Activated effector memory CD4-positive, alpha-beta T cell treated with anti-CD3 and anti-CD28 coated beads, Interleukin-2, amount 50 U/mL, for 16 hours (primary cell): ENCODE measurements around the gene TOMM22.
A peak's percentile ranks its signal among the peaks of the same experiment; 100 is the strongest.

Source experiments
- DNase-seq: peaks from one replicate; pipeline ENCODE4 v3.0.0-alpha.2; 2020

The TOMM22 gene

DNA sequence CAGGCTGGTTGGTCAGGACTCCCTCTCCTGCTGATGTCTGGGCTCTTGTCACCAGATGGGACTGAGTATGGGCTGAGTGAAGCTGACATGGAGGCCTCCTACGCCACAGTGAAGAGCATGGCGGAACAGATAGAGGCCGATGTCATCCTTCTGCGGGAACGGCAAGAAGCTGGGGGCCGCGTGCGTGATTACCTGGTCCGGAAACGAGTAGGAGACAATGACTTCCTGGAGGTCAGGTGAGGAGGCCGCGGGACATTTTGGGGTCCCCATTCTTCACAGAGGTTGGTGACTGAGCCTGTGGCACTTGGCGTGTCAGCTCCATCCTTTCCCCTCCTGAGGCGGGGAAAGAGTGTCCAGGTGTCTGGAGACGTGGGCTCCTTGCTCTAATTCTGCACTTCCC is 34.1 kb downstream of the TOMM22 start:
- peak; percentile 57 for DNase-seq

DNA sequence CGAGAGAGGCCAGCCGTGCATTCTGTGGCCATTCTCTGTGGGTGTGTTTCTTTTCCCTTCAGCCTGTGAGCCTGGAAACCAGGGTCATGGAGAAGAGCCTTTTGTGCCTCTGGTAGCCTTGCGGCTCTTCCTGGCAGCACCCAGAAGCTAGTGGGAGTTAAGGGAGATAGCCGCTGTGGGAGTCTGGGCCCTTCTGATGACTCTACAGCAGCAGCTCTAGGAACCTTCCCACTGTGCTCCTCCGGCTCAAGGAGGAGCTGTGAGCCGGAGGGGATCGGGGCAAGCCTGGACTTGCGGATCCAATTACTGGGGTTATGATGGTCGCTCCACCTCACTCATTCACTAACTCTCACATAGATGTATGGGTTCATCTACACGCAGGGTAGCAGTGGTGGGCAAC is 34.5 kb downstream of the TOMM22 start:
- no peak for DNase-seq

DNA sequence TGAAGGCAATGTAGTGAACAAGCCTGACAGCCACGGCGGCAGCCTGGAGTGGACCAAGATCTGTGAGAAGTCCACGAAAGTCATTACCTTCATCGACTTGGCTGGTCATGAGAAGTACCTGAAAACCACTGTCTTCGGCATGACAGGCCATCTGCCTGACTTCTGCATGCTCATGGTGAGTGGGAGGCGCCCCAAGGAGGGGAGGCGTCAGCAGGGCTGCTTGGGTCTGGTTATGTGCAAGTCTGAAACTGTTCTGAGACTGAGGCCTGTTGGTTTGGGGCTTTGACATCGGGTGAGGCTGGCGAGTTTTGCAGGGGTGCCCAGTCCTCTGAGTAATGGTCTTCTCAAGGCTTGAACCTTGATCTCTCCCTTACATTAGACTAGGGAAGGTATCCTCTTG is 35.1 kb downstream of the TOMM22 start:
- DNase-seq, result peak; percentile 48

DNA sequence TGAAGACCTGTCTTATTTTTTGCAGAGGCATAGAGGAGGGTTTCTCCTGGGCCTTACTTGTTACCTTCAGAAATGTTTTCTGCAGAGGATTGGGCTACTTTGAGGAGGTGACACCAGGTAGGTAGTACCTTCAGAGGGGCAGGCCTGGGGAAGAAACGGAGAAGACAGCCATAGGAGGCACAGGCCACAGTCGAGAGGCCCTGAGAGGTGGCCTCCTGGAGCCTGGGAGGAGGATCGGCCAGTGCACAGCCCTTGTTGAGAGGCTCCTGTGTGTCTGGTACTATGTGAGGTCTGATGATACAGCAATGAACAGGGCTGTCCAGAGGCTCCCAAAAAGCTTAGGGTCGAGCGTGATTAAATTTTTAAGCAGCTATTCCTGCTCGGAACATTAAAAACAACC is 35.5 kb downstream of the TOMM22 start:
- peak; percentile 52 for DNase-seq

DNA sequence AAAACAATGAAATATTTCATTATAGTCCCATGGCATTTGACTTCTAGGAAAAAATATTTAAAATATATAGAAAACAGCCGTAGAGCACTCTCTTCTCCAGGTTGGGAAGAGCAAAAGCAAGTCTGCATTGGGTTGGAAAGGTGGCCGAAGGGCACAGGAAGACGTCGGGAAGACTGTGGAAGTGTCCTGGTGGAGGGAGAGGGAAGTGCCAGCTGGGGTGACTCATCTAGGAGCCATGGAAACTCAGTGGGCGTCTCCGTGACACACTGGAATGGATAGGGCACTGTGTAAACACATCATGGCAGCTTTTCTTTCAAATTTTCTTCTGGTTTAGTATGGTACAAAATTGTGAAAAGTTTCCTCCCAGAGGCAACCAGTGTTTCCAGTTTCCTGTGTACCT is 36.7 kb downstream of the TOMM22 start:
- DNase-seq, result peak; percentile 61

DNA sequence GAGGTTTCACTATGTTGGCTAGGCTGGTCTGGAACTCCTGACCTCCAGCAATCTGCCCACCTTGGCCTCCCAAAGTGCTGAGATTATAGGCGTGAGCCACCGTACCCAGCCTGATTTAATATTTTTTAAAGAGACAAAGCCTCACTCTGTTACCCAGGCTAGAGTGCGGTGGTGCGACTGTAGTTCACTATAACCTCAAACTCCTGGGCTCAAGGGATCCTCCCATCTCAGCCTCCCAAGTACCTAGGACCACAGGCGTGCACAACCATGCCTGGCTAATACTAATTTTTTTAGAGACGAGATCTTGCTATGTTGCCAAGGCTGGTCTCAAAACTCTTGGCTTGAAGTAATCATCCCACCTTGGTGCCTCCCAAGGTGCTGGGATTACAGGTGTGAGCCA is 37.4 kb downstream of the TOMM22 start:
- DNase-seq, result peak; percentile 51

DNA sequence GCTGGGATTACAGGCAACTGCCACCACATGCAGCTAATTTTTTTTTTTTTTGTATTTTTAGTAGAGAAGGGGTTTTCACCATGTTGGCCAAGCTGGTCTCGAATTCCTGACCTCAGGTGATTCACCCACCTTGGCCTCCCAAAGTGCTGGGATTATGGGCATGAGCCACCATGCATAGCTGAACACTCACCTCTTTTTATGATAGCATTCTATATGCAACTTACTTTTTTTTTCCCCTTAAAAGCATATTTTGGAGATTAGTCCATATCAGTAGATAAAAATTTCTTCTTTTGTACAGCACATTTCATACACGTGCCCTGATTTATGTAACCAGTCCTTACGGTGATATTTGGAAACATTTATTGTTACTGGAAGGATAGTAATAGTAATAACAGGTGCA is 38.6 kb downstream of the TOMM22 start:
- no peak for DNase-seq

DNA sequence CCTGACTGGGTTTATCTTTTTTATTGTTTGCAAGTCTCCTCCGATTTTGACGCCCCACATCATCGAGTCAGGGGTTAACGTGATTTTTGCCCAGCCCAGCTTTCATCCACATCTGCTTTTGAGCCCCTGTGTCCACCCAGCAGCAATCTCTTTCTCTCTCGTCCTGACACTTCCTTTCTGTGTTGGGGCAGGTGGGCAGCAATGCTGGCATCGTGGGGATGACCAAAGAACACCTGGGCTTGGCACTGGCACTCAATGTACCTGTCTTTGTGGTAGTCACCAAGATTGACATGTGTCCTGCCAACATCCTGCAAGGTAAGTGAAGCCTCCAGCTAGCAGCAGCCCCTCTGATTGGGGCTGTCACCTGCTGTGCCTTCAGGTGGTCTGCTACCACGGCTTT is 39.8 kb downstream of the TOMM22 start:
- no peak for DNase-seq

DNA sequence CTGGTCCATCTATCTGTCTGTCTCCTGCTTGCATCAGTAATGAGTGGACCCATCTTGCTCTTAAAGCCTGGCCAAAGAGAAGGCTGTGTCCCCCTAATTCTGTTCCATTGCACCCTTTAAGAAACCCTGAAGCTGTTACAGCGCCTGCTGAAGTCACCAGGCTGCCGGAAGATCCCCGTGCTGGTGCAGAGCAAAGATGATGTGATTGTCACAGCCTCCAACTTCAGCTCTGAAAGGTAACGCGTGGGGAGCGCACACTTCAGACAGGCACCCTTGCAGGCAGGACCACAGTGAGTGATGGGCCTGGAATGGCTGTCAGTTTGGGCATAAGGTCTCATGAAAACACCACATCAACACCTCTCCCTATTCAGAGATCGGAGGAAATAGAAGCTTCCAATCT is 42.4 kb downstream of the TOMM22 start:
- no peak for DNase-seq

DNA sequence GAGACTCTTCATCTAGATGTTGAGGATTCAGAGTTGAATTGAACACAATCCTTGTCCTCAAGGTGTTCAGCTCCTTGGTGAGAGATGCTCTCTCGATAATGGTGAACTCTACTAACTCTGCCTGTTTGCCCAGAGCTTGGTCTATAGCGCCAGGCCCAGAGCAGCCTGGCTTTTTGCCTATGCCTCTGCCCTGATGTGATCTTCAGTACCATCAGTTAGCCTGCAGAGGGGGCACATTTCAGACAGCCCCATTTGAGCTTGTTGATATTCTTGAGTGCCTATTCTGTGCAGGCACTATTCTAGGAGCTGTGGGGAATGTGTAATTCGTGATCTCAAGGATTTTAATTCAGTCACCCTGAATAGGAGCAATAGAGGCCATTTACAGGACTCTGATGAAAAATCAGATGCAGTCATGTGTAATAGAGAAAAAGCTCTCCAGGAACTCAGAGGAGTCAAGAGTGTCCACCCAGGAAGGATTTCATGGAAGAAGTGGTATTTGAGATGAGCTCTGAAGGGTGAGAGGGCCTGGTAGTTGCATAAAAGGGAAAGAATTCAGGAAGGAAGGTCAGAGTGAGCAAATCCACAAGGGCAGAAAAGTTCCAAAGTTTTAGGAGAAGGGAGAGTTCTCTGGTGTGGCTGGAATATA is 43.3 kb downstream of the TOMM22 start:
- DNase-seq, result no peak

DNA sequence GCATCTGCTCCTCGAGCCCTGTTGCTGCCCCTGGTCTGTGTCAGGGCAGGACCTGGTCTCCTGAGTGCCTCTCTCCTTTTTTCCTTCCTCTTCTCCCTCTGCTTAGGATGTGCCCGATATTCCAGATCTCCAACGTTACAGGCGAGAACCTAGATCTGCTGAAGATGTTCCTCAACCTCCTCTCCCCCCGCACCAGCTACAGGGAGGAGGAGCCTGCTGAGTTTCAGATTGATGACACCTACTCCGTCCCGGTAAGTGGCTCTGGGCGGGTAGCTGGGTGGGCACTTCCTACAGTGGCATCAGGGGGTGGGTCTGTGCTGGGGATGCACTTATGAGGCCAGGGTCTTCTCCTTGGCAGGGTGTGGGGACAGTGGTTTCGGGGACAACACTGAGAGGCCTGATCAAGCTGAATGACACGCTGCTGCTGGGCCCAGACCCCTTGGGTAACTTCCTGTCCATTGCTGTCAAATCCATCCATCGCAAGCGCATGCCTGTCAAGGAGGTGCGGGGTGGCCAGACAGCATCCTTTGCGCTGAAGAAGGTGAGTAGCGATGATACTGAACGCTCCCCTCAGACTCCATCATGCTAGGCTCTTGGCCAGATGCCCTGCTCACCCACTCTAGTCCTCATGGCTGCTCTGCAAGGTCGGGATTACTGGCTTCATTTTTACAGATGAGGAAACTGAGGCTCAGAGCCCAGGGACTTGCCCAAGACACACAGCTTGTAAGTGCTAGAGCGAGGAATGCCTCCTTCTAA is 44.3 kb downstream of the TOMM22 start:
- no peak for DNase-seq

DNA sequence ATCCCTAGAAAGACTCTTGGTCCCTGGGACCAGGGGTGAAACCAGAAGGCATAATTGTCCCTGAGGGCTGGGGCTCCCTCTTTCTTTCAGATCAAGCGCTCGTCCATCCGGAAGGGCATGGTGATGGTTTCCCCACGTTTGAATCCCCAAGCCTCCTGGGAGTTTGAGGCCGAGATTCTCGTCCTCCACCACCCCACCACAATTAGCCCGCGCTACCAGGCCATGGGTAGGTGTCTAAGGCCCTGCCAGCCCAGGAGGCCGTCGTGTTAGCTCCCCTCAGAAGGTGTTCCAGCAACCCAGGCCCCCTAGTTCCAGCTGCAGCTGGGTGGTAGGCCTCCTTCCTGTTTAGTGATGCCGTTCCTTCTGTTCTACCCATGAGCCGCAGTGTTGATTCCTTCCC is 45.4 kb downstream of the TOMM22 start:
- DNase-seq, result no peak

DNA sequence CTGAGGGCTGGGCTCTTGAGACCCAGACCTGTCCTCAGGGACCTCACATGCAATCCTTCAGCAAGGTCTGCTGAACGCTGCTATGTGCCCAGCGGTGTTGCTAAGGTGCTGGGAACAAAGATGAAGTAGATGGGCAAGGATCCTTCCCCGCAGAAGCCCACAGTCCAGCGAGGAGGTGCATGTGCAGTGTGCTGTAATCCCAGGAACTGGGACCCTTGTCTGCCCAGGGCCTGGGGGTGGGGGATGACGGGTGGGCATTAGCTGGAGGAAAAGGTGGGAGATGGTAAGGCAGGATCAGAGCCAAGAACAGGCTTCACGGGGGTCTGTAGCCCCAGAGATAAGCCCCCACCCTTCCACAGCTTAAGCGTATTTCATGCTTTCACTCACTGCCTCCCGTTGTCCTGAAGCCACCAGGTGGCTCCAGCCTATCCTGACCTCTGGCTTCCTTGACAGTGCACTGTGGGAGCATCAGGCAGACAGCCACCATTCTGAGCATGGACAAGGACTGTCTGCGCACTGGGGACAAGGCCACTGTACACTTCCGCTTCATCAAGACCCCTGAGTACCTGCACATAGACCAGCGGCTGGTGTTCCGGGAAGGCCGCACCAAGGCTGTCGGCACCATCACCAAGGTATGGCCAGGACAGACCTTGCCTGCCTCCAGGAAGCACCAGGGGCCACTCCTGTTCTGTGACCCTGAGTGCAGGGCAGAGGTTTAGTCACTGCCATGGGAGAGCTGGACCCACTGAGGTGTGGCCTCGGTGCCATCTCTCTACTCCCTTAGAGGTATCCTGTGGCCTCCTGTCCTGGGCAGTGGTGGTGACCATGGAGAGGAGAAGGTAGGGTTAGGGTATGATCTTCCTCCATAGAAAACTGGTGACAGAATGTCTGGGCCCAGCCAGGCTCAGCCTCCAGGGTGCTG is 46.0 kb downstream of the TOMM22 start:
- no peak for DNase-seq

DNA sequence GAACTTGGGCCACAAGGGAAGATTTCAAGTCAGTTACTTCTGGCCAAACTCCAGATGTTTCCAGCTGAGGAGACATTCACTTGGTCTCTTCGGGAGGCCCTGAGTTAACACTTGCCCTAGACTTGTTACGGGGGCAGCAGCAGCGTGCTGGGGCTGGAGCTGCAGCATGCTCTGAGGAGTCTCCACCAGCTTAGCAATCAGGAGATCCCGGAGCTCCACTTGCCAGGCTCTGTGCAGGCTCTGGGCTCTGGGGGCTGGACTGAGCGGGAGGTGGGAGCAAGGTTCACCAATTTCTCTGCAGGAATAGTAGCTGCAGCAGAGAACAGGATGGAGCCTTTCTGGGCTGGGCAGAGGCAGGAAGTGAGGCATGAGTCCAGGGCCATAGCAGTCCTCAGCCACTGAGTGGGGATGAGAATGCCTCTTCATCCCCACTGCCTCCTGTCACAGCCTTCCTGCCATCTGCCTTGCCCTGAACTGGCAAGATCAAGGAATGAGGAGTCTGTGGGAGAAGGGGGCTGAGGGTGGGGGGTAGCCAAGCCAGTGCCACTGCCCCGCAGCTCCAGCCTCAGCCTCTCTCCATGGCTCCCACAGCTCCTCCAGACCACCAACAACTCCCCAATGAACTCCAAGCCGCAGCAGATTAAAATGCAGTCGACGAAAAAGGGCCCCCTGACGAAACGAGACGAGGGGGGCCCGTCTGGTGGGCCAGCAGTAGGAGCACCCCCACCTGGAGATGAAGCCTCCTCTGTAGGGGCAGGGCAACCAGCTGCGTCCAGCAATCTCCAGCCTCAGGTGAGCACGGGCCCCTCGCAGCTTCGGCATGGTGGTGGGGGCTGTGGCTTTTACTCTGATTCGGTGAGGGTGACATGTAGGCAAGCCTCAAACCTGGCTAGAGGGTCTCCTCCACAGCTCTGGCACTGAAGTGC is 47.4 kb downstream of the TOMM22 start:
- DNase-seq, result no peak

DNA sequence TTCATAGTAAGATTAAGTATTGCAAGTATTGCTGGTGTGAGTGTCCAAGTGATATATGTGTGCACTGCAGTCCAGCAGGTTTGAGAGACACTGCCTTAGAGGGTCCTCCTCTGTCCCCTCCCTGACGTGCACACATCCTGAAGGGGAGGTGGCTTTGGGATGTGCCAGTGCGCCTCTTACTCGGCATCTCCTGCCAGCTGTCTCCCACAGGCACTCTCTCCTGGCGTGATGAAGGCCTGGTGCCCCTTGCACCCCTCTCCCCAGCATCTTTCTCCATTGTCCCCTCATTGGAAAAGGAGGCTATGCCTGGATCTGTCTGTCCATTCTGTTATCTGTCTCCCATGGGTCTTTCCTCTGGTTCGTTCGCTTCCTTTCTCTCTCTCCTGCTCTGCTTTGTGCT is 48.2 kb downstream of the TOMM22 start:
- no peak for DNase-seq

DNA sequence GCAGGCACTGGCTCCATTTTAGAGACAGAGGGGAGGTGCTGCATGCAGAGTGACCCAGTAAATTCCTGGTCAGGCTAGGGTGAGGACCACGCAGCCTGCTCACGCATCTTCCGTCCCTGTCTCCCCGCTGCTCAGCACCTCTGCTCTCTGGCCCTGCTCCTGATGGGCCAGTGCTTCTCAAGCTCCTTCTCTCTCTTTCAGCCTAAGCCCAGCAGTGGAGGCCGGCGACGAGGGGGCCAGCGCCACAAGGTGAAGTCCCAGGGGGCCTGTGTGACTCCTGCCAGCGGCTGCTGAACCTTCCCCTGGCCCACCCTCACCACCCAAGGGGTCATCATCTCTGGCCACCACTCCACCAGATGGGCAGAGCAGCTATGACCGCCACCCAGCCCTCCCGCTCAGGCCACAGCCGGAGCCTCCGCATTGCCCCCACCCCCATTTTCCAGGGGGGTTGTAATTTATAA is 48.7 kb downstream of the TOMM22 start:
- DNase-seq, result no peak

DNA sequence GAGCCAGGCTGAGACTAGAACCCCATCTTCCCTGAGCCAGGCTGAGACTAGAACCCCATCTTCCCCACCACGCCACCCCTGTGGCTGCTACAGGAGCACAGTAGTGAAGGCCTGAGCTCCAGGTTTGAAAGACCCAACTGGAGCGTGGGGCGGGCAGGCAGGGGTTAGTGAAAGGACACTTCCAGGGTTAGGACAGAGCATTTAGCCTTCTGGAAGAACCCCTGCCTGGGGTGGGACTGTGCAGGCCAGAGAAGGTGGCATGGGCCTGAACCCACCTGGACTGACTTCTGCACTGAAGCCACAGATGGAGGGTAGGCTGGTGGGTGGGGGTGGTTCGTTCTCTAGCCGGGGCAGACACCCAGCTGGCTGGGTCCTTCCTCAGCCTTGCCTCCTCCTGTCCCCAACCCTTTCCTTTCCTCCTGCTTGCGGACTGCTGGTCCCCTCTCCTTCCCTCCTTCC is 50.0 kb downstream of the TOMM22 start:
- no peak for DNase-seq

DNA sequence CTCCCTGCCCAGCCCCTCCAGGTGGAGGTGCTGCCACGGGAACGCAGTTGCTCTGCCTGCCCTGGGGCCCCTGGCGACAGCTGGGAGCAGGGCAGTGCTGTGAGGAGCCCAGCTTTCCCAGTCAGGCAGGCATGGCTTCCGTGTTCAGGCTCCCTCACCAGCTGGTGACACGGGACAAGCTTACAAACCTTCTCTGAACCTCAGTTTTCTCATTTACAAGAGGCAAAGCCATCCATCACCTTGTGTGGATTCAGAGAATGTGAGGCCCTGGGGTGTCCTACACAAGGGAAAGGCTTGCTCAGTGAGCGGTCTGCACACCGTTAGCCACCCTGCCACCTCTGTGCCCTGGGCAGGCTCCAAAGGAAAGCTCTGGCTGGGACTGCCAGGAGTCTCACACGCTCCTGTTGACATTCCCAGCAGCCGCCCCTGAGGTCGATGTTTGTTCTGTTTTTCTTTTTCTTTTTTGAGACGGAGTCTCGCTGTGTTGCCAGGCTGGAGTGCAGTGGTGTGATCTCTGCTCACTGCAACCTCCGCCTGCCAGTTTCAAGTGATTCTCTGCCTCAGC is 50.6 kb downstream of the TOMM22 start:
- DNase-seq, result no peak

DNA sequence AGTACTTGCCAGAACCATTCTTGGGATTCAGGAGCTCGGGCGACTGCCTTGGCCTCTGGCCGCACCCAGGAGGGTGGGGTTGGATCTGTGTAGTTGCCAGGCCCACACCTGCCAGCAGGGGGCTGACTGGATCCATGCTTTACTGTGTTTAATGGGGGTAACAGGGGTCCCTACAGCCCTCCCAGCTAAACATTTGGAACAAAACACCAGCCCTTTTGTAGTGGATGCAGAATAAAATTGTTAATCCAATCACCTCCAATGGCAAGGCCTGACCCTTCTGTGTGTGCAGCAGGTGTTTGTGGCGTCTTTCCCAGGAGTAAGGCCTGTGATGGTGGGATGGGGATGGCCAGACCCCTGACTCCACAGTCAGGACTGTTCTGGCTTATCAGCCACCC is 51.6 kb downstream of the TOMM22 start:
- peak; percentile 80 for DNase-seq

DNA sequence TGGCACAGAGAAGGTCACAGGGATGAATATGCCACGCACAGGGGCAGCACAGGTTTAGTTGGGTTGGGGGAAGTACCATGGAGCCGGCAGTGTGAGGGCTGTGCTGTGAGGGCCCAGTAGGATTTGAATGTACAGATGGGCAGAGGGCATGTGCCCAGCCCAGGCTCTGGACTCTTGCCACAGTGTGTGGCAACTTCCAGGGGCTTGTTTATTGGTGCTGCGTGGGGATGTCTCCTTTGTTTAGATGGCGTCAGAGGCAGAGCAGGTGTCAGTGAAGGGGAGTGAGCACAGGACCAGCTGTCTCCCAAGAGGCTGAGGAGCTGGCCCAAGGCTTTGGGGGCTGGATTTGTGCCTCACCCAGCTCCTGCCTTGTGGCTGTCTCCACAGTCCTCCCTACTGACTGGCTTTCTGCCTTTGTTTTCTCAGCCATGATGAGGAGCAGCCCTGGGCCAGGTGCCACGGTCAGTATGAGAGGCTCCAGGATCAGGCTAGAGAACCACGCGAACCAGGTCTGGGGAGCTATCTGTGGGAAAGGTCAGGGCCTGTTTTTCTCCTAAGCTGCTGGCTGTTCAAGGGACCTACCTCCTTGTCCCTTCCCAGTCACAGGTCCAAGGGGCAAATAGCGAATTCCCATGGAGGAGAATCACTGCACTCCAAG is 52.1 kb downstream of the TOMM22 start:
- DNase-seq, result no peak

DNA sequence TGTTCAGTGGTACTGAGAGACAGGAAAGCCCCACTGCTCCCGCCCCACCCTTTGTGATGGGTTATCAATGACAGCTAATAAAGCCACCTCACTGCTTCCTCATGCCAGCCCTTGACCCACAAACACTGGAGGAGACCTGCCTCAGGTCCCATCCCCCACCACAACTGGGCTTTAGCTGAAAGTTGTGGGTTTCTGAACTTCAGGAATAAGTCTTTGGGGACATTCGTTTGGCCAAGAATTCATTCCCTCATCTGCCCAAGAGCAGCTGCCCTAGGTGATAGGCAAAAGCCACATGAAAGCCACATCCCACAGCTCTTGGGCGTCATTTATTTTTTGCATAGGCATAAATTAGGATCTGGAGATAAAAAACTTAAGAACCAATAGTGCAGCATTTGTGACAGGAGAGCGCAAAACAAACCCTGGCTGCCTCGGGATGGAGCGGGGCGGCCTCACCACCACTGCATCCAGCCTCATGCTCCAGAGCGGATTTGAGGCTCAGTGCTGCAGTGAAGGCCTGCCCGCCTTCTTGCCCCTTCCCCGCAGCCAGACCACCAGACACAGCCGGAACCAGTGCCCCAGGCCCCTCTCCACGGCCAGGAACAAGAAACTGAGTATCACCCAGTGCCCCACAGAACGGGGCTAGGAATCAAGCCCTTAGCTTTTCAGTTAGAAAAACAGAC is 52.8 kb downstream of the TOMM22 start:
- no peak for DNase-seq
